Peyer's patch (tissue), 4 donors: Measurements from ENCODE around the gene CLEC5A.

Experiments
- CTCF ChIP-seq, 6 experiments: fragments of 450-650 bp in 4 of 6; fragments of 200-600 bp in 2 of 6; sonication (generic) in 1 of 6; IDR thresholded peaks; one replicate each; pipeline ENCODE4 v1.5.1; 2017 to 2019; ENCODE audit warnings: antibody characterized with exemption in 6 of 6, mild to moderate bottlenecking in 3 of 6, moderate library complexity in 1 of 6
- POLR2A ChIP-seq, 2 donors: fragments of 450-650 bp; IDR thresholded peaks; one replicate each; pipeline ENCODE4 v1.5.1; 2017; ENCODE audit warnings: antibody characterized with exemption in 2 of 2, mild to moderate bottlenecking in 2 of 2, moderate library complexity in 2 of 2

DNA sequence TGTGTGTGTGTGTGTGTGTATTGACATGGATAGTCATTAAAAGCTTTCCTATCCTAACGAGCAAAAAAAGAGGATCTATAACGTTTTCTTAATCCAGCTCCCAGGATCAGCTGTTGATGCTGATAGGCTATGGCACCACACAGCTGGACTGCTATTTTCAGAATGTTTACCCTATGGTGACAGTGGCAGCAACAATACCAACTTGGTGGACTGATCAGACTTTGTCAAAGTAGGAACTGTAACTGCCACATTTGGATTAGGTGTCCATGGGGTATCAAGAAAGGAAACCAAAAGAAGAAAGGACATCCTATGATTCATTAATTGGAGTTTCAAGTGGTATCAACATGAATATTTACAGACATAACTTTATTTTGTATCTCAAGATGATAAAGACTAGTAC is 2.7 kb upstream of the CLEC5A start:
- TF ChIP-seq POLR2A (IDR thresholded peaks at IDR 0.05) (no peak), CTCF (IDR thresholded peaks at IDR 0.05) (no peak)
